T-helper 9 cell (primary cell): Measurements from ENCODE around the gene AMMECR1.

ENCODE experiments used
- DNase-seq: peaks from one replicate; pipeline ENCODE4 v3.0.0-alpha.2; 2020

Gene AMMECR1

DNA sequence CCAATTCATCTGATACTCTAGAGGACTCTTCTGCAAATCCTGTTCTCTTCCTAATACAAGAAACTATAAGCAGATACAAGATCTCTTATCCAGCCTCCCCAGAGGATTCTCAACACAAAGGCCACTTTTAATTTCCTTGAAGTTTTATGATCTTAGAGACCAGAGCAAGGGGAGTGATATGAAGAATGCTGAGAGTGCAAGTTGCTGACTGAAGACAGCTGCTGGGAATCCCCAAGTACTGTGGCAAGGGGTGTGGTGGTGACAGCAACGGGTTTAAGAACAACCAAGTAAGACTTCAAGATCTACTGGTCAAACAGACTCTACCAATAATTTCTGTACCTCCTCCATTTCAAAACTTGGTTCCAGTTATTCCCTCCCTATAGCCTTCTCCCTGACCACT is 7.0 kb downstream of the AMMECR1 start:
- peak; percentile 4 for DNase-seq

DNA sequence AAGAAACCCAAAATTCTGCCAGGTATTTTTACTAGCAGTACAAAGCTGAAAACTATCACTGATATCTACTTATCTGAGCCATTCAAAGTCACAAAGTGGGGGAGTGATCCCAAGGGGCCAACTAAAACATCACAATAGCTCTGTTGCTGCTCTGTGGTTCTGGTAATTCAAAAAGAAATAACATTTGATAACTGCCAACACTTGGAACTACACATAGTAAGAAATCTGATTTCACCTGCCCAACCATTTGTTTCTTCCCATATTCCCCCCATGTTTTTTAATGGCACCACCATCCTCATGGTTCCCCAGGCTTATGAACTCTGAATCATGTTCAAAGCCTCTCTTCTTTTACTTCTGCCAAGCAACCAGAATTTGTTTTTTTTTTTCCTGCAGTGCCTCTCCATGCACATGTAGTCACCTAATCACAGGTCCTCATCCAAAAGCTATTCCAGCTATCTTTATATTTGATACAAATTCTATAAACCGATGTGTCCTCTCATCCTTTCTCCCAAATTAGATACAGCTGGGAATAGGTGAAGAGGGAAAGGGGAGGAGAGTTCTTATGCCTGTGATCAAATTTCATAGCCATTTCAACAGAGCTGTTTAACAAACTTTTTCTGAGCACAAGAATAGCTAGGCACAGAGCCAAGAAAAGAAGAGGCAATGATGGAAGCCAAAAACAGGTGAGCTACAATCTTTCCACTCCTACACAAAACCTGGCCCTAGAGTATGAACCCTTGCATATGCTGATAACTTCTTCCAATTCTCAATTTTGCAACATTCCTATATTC is 7.7 kb downstream of the AMMECR1 start:
- no peak for DNase-seq

DNA sequence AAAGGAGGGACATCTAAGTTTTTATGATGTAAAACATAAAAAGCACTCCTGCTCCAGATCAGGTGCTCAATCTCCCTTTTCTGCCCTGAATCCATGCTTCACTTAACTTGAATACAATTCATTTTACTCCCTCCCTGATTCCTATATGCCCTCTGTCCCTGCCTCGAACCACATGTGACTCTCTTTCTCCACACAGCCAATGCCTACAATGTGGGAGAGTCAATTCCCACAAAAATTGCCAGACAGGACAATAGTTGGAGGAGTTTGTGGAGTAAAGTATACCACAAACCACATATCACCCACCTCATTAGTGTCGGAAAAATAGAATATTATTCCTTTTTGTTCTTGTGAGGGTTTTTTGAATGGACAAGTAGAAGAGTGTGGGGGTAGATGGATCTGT is 9.7 kb downstream of the AMMECR1 start:
- DNase-seq = no peak

DNA sequence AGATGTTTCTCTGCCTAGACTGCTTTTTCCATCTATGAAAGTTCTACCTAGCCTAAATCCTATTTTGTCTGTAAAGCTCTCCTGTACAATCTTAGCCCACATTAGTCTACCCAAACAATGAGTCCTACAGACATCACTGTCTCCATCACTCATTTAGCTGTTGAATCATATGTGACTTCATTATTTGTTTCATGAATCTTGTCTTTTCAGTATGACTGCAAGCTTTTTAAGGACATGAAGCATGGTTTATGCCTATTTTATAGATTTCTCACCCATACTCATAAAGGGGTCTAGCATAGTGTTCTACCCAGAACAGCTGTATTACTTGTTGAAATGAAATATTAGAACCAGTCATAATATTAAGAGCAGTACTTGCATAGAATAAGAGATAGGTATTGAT is 13.0 kb downstream of the AMMECR1 start:
- no peak for DNase-seq

DNA sequence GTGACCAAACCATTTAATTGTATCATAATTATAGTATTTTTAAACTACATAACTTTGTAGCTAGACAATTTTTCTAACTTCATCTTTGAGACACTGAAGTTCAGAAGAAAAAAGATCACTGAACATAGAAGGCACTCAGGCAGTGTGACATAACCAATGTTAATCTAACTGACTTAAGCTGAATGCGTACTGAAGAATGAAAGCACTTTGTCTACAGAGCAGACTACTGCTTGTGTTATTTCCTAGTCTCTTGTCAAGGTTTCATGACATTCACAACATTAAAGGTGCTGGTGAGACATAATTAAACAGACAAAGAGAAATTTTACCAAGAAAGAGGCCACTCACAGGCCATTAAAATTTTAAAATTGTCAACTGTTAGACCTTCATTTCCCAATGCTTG is 13.5 kb downstream of the AMMECR1 start:
- no peak for DNase-seq

DNA sequence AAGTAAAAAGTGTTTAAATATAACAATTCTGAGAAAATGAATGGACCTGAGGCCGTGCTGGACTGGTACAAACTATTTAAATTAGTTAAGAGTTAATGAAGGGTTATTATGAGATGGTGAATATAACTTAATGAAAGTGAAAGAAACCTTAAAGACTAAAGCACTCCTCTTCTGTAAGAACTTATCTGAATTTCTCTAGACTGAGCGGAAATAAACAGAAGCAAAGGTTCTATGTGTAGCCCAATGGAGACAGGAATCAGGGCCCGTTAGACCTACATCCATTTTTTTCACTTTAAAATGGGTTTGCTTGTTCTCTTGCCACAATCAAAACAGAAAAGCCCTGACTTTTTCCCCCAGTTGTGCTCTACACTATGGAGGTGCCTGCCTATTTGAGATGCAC is 14.9 kb downstream of the AMMECR1 start:
- DNase-seq = no peak

DNA sequence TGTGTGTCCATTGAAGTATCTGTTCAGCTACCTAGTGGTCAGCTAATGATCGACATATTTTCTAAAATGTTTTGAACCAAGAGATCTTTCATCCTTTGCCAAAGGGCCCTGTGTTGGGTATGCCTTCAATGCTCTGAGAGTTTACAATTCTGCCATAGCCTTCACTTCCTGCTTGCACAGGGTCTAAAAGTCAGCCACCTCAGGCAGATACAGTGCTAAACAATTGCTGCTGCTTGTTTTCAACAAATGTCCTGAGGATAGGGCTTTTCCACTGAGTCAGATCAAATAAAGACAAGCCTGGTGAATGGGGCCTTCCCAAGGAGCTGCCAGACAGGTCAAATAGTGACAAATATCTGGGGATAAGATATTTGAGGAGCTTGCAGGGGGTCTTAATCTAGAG is 16.7 kb downstream of the AMMECR1 start:
- DNase-seq = no peak

DNA sequence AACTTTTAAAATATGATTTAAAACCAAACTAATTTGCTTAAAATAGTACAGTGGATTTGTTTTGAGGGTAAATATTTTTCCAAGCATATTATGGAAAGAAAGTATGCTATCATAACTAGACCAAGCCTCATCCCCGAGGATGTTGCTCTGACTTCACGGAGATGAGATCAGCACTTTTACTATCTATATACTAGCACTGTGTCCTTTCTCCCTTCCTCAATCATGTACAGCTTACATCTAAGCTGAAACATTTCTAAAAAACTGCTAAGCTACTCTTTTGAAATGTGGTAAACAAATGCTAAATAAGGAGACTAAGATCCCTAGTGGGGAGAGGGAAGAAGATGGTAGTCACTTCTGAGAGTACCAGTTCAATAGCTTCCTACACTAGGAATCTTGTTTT is 23.8 kb downstream of the AMMECR1 start:
- DNase-seq = no peak

DNA sequence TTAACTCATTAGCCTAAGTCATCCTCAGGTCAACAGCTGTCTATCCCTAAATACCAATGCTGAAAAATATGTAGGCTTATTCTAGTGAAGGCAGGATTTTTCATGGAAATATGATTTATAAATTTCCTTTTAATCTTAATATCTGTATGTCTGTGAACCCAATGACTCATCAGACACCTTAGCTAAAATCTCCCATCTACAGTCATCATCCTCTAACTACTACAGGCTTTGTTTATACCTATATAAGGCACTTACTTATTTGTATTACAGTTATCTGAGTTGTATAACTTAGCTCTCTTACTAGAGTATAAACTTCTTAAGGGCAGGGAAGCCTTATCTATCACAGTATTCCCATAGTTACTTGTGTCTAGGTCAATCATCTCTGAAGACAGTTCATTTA is 24.2 kb downstream of the AMMECR1 start:
- DNase-seq = no peak

DNA sequence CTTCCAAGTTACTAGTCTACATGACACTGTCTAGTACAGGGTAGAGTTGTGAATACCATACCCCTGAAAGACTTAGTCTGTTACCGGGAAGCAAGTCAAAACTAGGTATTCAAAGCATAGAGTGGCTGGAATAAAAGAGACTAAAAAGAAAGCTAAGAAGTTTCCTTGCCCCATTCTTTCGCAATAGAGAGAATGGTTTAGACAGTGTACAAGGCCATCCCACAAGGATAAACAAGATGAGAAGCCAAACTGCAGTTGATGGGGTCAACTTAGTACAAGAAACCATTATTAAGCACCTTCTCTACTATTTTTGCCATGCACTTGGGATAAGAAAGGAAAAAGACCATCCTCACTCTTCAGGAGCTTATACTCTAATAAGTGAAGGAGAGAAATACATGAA is 30.3 kb downstream of the AMMECR1 start:
- DNase-seq = no peak

DNA sequence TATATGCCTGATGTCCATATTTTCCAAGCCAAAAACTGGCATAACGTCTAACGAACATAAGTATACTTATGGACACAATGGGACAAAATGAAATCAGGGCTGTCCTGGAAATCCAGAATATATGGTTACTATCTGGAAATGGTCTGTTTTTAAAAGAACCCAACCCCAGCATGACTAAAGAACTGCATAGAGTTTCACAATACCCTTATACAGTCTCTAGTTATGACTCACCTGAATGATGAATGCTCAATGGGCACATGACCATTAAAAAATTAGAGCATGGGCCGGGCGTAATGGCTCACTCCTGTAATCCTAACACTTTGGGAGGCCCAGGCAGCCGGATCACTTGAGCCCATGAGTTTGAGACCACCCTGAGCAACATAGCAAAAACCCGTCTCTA is 31.8 kb downstream of the AMMECR1 start:
- DNase-seq = no peak

DNA sequence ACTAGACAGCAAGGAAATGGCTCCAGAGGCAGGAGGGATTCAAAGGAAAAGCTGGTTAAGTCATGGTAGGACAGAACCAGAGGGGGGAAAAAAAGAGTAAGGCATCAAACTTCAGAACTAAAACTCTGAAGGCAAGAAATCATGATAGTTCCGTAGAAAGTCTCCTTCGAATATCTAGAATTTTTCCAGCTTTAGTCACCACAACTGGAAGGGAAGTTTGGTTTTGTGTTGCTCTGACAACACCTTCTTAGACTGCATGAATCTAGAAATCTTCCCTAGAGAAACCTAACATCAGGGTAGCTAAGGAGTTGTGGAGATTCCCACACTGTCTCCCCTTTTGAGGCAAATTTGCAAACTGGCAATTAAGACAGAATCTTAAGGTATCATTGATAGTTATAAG is 33.7 kb downstream of the AMMECR1 start:
- DNase-seq = no peak

DNA sequence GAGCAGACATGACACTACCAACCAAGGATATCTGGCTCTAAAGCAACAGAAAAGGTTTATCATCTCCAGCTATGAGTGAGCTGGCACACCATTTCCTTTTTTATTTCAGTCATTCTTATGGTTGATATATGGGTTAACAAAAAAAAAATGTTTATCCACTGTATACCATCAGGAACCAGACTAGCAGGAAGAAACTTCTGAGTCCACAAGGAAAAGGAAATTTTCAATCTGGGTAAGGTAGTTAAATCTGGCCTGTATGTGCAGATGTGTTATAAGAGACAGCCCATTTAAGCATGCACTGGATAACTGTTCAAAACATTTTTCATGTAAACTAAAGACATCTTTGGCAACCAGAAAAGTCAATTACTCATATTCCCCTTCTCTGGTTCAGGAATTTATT is 35.0 kb downstream of the AMMECR1 start:
- no peak for DNase-seq

DNA sequence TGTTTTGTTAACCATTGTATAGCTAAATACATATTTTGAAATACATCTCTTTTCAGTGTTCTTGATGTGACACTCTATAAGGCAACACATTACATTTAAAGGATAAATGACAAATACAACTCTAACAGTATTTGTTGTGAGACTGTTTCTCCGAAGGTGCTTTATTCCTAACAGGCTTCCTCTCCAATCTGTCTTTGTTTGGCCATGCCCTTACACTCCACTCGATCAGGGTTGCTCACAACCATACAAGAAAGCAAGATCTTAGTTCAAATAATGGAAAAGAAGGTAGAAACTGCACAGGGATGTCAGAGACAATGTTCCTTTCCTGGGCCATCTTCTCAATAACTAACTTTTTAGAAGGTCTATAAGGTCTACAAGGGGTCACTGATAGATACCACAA is 36.5 kb downstream of the AMMECR1 start:
- DNase-seq = no peak

DNA sequence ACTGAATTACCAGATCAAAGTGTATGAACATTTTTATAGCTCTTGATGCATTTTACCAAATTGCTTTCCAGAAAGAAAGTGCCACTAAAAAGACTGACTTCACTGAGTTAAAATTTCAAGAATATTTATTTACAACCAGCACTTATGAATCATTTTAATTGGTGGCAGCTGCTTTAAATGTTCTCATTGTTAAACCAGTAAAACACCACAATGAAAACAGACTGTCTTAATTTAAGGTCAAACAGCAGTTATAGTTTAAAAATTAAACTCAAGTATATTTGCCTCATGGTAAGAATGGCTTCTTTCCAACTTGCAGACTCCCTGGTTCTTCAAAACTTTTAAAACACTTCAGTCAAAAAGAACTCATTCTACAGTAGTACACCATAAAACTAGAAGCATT is 36.9 kb downstream of the AMMECR1 start:
- DNase-seq = no peak

DNA sequence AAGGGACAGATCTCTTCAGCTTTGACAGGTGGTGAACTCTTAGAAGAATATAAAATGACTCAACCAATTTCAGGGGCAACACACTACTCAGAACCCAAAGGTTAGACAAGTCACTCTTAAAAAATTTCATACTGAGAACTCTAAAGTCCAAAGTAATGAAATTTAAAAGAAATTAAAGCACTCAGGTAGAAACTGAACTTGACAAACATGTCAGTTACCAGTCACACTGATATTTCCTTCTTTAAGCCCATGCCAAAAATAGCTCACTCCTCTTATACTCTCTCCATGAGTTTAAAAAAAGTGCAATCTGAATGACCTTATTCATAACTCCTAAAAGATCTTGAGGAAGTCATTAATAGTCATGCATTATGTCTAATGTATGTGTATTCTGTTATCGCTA is 40.3 kb downstream of the AMMECR1 start:
- no peak for DNase-seq

DNA sequence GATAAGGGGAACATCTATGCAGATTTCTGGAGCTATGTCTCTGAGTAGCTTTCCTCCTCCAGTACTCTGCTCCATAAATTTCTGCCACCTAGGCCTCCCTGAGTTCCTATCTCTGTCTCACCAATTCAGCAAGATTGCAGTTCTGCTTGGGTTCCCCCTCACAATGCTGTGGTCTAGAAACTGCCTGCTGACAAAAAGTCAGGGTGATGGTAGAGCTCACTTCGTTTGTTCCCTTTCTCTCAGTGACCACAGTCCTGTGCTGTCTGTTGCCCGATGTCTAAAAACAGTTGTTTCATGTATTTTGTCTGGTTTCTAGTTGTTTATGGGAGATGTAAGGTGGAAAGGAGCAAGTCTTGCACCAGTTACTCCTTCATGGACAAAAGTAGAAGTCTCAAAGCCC is 41.1 kb downstream of the AMMECR1 start:
- no peak for DNase-seq

DNA sequence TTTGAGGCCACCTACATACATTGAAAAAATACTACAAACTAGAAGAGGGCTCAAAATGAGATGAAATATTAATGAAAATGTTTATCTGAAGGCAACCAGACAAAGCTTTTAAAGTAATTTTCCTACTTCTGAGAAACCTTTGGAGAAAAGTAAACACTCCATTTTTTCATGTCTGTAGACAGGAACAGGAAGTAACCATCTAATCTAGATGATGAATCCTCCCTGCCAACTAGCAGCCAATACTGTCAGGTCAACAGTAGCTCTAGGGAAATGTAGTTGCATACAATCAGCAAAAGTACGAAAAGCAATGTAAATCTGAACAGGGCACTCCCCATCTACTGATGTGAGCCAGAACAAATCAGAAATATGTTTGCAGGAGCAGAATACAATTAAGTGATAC is 49.0 kb downstream of the AMMECR1 start:
- DNase-seq = no peak

DNA sequence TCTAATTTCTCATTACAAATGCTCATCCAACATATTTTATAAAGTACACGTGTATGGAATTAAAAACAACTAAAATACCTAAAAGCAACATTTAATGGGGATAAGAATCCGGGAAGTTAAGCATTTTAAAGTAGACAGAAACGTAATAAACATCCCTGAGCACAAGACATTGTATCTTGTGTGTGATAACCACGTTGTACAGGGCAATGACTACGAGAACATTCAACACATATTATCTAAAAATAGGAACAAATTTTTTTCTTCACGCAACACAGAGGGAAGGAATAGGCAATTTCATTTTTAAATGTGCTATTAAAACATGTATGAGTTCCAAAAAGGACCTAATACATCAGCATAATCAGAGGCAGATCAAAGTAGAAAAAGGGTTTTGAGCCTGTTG is 49.5 kb downstream of the AMMECR1 start:
- DNase-seq = no peak

DNA sequence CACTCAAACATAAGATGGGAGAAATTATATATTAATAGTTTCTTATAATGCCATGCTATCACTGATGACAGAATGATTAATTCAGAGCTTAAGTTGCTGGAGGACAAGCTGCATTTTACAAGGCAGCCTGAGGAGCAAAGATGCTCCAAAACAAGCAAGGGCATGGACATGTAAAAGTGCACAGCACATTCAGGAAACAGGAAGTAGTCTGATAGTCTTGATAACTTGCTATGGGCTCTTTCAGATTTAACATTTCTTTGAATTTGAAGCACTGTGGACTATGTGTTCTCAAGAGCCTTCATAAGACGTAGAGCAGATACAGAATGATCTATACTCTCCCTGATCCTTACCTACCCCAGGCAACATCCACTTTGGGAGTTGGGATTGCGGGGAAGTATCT is 50.0 kb downstream of the AMMECR1 start:
- DNase-seq = no peak

DNA sequence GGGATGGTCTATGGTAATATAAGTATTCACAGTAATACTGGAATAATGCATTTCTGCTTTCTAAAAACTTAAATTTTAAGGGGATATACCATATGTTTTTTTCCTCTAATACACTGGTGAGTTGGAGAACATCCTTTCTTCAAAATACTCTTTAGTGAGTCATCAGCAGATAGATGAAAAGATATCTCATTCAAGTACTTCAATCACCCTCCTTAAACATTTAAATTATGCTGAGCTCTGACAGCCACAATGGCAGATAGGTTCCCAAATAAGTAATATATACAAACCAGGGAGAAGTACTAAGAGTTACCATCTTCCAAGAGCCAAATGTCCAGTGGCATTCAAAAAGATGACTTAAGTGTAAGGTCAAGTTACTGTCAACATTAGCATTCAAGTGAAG is 52.2 kb downstream of the AMMECR1 start:
- no peak for DNase-seq

DNA sequence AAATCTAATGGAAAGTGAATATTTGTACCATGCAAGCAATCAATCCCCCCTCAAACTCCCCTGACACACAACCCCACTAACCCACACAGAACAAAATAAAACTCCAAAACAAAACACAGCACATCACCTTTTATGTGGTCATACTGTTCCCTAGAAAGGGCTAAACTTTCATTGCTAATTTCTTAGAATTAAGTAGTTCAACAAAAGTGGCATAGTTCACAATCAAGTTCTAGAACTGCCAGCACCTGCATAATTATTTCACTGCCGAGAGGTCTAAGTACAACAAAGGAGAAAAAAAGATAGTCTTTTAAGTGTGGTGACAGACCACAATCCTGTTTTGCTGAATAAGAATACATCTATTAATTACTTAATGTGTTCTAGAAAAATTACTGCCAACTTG is 58.8 kb downstream of the AMMECR1 start:
- DNase-seq = no peak

DNA sequence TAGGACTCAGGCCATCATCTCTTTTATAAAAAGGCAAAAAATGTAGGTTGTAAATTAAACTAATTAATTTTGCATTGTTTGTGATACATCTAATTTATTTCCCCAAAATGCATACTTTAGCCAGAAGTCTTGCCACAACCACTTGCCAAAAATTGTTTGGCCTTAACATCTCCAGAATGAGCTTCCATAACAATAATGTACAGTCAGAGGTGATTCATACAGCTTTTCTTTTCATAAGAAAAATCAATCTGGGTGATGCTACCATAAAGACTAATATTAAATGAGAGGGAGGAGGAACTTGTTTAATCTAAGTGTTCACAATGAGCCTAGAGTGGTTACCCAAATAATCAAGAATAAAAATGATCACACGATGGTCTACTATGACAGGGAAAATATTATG is 59.3 kb downstream of the AMMECR1 start:
- DNase-seq = no peak

DNA sequence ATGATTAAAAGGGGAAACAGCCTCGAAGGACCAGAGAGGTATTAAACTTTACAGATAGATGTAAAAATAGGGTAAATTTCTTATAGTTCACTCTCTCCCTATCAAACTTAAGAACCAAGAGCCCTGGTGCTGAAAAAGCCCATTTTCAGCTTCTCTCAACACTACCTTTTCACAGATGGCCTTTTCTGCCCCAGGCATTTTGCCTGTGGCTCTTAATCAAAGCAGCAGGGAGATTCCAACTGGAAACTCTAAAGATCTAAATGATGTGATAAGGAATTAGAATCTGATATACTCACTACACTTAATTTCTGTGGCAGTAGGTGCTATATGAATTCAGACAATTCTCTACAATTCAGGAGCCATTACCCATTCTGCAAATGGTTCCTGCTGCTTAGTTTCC is 60.0 kb downstream of the AMMECR1 start:
- no peak for DNase-seq

DNA sequence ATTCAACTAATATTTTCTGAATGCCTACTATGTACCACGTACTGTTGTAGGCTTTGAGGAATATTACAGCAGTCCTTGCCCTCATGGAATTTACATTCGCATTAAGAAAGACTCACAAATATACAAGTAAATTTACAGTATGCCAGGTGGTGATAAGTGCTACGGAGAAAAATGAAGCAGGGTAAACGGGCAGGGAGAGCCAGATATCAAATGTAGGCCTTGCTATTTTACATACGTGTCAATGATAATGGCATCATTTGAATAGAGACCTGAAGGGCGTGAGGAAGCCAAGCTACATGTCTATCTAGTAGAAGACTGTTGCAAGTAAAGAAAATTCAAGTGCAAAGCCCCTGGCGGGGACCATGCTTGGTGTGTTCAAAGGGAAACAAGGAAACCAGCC is 65.2 kb downstream of the AMMECR1 start:
- DNase-seq = no peak

DNA sequence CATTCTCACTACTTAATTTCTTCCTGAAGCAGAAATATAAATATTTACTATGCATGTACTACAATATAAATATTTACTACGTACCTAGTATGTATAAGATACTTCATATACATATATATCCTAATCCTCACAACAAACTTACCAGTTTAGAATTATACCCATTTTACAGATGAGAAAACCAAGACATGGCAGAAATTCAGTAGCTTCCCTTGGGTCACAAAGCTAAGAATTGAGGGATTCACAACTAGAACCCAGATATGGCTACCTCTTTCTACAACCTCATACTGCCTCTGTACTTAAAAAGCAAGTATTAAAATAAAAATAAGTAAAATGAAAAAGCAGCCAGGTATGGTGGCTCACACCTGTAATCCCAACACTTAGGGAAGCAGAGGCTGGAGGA is 65.9 kb downstream of the AMMECR1 start:
- no peak for DNase-seq
